ENCODE data around the gene TSPAN16. TPM values are rescaled to one million over a fixed set of nuclear protein-coding genes. Genes with fewer than 3 reads are reported as not detected.

Gene TSPAN16
- total RNA-seq, 1 donor from 2014 or later = not detected

Other genes starting within 250 kb of the TSPAN16 start
- 190 TPM for gene LDLR, start 206.7 kb upstream of the TSPAN16 start, total RNA-seq
- 2.1 TPM for gene SPC24, start 140.4 kb upstream of the TSPAN16 start, total RNA-seq
- gene KANK2, start 98.6 kb upstream of the TSPAN16 start, total RNA-seq = 225 TPM
- 0.95 TPM for gene ANGPTL8, start 56.5 kb upstream of the TSPAN16 start, total RNA-seq
- gene DOCK6, start 33.6 kb upstream of the TSPAN16 start, total RNA-seq = 102 TPM
- gene RAB3D, start 43.5 kb downstream of the TSPAN16 start, total RNA-seq = 41.9 TPM
- gene TMEM205, start 50.1 kb downstream of the TSPAN16 start, total RNA-seq = 136 TPM
- gene CCDC159, start 50.4 kb downstream of the TSPAN16 start, total RNA-seq = 66.1 TPM
- 34.2 TPM for gene PLPPR2, start 59.3 kb downstream of the TSPAN16 start, total RNA-seq
- 4.9 TPM for gene SWSAP1, start 78.5 kb downstream of the TSPAN16 start, total RNA-seq
- gene EPOR, start 88.2 kb downstream of the TSPAN16 start, total RNA-seq = 17.8 TPM
- 72.0 TPM for gene RGL3, start 123.2 kb downstream of the TSPAN16 start, total RNA-seq
- 1.4 TPM for gene ODAD3, start 139.0 kb downstream of the TSPAN16 start, total RNA-seq
- gene PRKCSH, start 139.5 kb downstream of the TSPAN16 start, total RNA-seq = 357 TPM
- 0.20 TPM for gene ELAVL3, start 184.9 kb downstream of the TSPAN16 start, total RNA-seq
- gene ZNF653, start 209.7 kb downstream of the TSPAN16 start, total RNA-seq = 13.8 TPM
- 52.9 TPM for gene ECSIT, start 233.0 kb downstream of the TSPAN16 start, total RNA-seq
- 1,051 TPM for gene CNN1, start 242.7 kb downstream of the TSPAN16 start, total RNA-seq

Data from mucosa of gallbladder (tissue), 1 donor.